Activated naive CD8-positive, alpha-beta T cell (primary cell): ENCODE data around the gene POLH.
A peak's percentile ranks its signal among the peaks of the same experiment; 100 is the strongest.
"Not testable (repeated sequence)": the region's sequence is repeated elsewhere in the genome, so short reads cannot be mapped to it uniquely, and the experiment has no call there.

Experiments used
- H3K27ac Mint-ChIP-seq: one replicate; pipeline ENCODE4 v1.8.0; 2021; ENCODE audit warnings: mixed read lengths
- H3K27me3 Mint-ChIP-seq: one replicate; pipeline ENCODE4 v1.8.0; 2021; ENCODE audit warnings: mixed read lengths
- H3K36me3 Mint-ChIP-seq: one replicate; pipeline ENCODE4 v1.8.0; 2021; ENCODE audit warnings: mixed read lengths
- H3K4me1 Mint-ChIP-seq: one replicate; pipeline ENCODE4 v1.8.0; 2021; ENCODE audit warnings: low read depth, mixed read lengths
- H3K4me3 Mint-ChIP-seq: one replicate; pipeline ENCODE4 v1.8.0; 2021; ENCODE audit warnings: mild to moderate bottlenecking, mixed read lengths
- H3K9me3 Mint-ChIP-seq: one replicate; pipeline ENCODE4 v1.8.0; 2021; ENCODE audit warnings: low read depth, mixed read lengths

The POLH gene

GRCh38 chr6:43621078-43621835 lies 45.3 kb downstream of the POLH start:
- Mint-ChIP-seq H3K9me3 (no peaks in the 10 kb centered on the region), H3K4me1 (no peaks in the 10 kb centered on the region), H3K27me3 (no peaks in the 10 kb centered on the region), H3K36me3 (peaks cover 2% of the 10 kb centered on the region), H3K27ac (no peak overlapping the region), H3K4me3 (no peak overlapping the region)

- Mint-ChIP-seq H3K27me3 (no peaks in the 10 kb centered on the region), H3K36me3 (peaks cover 2% of the 10 kb centered on the region), H3K4me3 (no peak overlapping the region), H3K27ac (no peak overlapping the region), H3K4me1 (peaks cover 5% of the 10 kb centered on the region), H3K9me3 (no peaks in the 10 kb centered on the region)
These were observed 45.8 kb downstream of the POLH start for GRCh38 chr6:43621836-43622180.

- H3K27ac Mint-ChIP-seq, result no peak overlapping the region
- peaks cover 13% of the 10 kb centered on the region for H3K4me1 Mint-ChIP-seq
- H3K36me3 Mint-ChIP-seq, result peaks cover 2% of the 10 kb centered on the region
- no peaks in the 10 kb centered on the region for H3K9me3 Mint-ChIP-seq
- no peaks in the 10 kb centered on the region for H3K27me3 Mint-ChIP-seq
- no peak overlapping the region for H3K4me3 Mint-ChIP-seq
These were observed 46.6 kb downstream of the POLH start for GRCh38 chr6:43622541-43622940.

DNA sequence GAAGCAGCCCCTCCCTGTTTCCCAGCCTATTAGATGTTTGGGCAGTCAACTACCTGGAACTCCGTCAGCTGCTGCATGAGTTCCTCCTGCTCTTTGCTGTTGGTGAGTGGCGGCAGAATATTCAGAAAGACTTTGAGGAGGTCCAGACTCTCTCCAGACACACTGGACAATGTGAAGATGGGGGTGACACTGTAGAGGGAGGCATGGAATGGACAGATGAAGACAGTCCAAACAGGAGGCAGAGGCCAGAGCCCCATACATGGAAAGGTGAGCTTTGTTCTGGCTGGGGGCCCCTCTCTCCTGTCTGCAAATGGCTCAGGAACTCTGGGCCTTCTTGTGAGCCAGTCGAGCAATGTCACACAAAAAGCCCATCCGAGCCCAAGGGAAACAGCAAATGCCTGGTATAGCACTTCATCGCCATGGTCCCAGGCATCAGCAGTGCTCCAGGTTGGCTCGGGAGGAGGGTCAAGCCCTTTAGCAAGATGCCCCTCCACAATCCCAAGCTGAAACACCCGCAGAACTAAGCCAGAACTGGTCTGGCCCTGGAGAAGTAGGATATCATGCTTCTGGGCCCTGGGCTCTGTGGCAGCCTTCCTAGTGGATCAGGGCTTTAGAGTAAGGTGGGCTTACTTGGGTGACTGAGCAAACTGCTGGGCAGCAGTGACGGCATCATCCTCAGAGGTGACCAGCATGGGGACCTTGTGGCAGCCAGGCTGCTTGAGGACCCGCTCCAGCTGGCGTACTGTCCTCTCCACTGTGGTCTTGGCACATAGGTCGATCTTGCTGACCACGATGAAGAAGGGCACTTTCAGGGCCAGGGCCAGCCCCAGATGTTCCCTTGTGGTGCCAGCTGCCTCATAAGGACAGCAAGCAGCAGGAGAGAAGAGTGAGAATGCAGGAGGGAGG lies 48.1 kb downstream of the POLH start:
- H3K27me3 Mint-ChIP-seq, result no peaks in the 10 kb centered on the region
- no peak overlapping the region for H3K27ac Mint-ChIP-seq
- peaks cover 21% of the 10 kb centered on the region for H3K4me1 Mint-ChIP-seq
- H3K4me3 Mint-ChIP-seq, result no peak overlapping the region
- H3K36me3 Mint-ChIP-seq, result peaks cover 2% of the 10 kb centered on the region
- H3K9me3 Mint-ChIP-seq, result no peaks in the 10 kb centered on the region

- H3K4me1 Mint-ChIP-seq, result peaks cover 24% of the 10 kb centered on the region
These were observed 48.9 kb downstream of the POLH start for GRCh38 chr6:43624786-43625288.

GRCh38 chr6:43625393-43625992 lies 49.5 kb downstream of the POLH start:
- no peak overlapping the region for H3K4me3 Mint-ChIP-seq

More at GRCh38 chr6:43624786-43625288, 48.9 kb downstream of the POLH start:
- Mint-ChIP-seq H3K4me3 (no peak overlapping the region), H3K27ac (no peak overlapping the region), H3K9me3 (no peaks in the 10 kb centered on the region), H3K27me3 (no peaks in the 10 kb centered on the region), H3K36me3 (peaks cover 2% of the 10 kb centered on the region)

GRCh38 chr6:43627008-43627825 lies 51.2 kb downstream of the POLH start:
- no peaks in the 10 kb centered on the region for H3K27me3 Mint-ChIP-seq
- H3K9me3 Mint-ChIP-seq, result no peaks in the 10 kb centered on the region
- peak overlapping the region; percentile 75 for H3K27ac Mint-ChIP-seq
- H3K36me3 Mint-ChIP-seq, result peaks cover under 1% of the 10 kb centered on the region
- H3K4me3 Mint-ChIP-seq, result peak overlapping the region; percentile 69
- peaks cover 30% of the 10 kb centered on the region for H3K4me1 Mint-ChIP-seq

More at GRCh38 chr6:43625393-43625992, 49.5 kb downstream of the POLH start:
- no peaks in the 10 kb centered on the region for H3K27me3 Mint-ChIP-seq
- peaks cover 29% of the 10 kb centered on the region for H3K4me1 Mint-ChIP-seq
- H3K27ac Mint-ChIP-seq, result no peak overlapping the region
- peaks cover 2% of the 10 kb centered on the region for H3K36me3 Mint-ChIP-seq
- H3K9me3 Mint-ChIP-seq, result no peaks in the 10 kb centered on the region

DNA sequence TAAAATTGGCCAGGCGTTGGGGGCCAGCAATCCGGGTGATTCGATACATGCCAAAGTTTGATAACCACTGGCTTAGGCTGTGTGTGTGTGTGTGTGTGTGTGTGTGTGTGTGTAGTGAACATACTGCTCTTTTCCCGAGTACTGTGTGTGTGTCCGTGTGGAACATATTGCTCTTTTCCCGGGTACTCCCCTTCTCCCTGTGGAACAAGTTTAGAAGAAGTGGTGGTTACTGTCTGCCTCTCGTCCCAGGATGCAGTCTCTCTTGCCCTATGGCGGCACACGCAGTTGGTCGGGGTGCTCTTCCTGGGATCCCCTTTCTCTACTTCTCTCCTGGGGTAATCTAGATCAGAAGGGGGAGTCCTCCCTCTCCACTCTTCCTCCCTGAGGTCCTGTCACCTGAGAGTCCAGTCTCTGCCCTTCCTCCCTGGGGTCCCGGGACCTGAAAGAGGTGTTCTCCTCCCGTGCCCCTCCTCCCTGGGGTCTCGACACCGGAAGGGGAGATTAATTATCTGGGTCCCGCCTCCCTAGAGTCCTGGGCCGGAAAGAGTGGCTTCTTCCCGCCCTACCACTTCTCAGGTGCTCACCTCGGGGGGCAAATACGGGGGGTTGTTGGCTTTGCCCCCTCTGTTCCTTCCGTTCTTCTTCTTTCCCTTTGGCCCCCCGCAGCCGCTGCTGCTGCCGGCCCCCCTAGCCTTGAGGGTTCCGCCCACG lies 52.6 kb downstream of the POLH start:
- no peaks in the 10 kb centered on the region for H3K9me3 Mint-ChIP-seq
- peak overlapping the region; percentile 98 for H3K4me3 Mint-ChIP-seq
- H3K4me1 Mint-ChIP-seq, result peaks cover 30% of the 10 kb centered on the region

DNA sequence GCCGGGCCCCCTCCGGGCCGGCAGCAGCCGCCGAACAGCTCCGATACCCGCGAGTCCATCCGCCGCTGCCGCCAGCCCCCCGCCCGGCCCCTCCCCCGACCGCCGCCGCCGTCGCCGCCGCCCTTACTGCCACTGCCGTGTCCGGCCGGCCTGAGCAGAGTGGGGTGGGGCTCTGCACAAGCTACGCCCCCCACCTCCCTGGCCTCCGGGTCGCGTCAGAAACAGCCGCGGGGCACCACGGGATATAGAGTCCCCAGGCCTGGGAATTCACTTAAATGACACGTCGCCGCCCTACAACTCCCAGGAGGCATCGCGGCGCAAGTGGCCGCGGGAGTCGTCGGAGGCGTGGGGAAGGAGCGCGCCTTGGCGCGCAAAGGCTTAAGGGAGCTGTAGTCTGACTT lies 53.1 kb downstream of the POLH start, which contains the start of gene GTPBP2:
TSS of gene GTPBP2 (minus strand) at position 161 of the 401 bp plus-strand sequence. CDS start at position 59, 102 bp downstream.
- H3K4me3 Mint-ChIP-seq, result peak within 1 kb of the TSS; percentile 98
- H3K27me3 Mint-ChIP-seq, result no peaks in the 10 kb centered on the region
- H3K36me3 Mint-ChIP-seq, result peaks cover 3% of the 10 kb centered on the region
- peak within 1 kb of the TSS; percentile 97 for H3K27ac Mint-ChIP-seq
- peaks cover 34% of the 10 kb centered on the region for H3K4me1 Mint-ChIP-seq
- H3K9me3 Mint-ChIP-seq, result no peaks in the 10 kb centered on the region

More for the DNA sequence above, 52.6 kb downstream of the POLH start:
- no peaks in the 10 kb centered on the region for H3K27me3 Mint-ChIP-seq
- H3K36me3 Mint-ChIP-seq, result no peaks in the 10 kb centered on the region
- peak overlapping the region; percentile 91 for H3K27ac Mint-ChIP-seq

- Mint-ChIP-seq H3K27me3 (no peaks in the 10 kb centered on the region), H3K4me1 (peaks cover 35% of the 10 kb centered on the region), H3K36me3 (peaks cover 3% of the 10 kb centered on the region), H3K9me3 (no peaks in the 10 kb centered on the region), H3K27ac (peak overlapping the region; percentile 97), H3K4me3 (peak overlapping the region; percentile 98)
These were observed 53.7 kb downstream of the POLH start for GRCh38 chr6:43629505-43630300.

DNA sequence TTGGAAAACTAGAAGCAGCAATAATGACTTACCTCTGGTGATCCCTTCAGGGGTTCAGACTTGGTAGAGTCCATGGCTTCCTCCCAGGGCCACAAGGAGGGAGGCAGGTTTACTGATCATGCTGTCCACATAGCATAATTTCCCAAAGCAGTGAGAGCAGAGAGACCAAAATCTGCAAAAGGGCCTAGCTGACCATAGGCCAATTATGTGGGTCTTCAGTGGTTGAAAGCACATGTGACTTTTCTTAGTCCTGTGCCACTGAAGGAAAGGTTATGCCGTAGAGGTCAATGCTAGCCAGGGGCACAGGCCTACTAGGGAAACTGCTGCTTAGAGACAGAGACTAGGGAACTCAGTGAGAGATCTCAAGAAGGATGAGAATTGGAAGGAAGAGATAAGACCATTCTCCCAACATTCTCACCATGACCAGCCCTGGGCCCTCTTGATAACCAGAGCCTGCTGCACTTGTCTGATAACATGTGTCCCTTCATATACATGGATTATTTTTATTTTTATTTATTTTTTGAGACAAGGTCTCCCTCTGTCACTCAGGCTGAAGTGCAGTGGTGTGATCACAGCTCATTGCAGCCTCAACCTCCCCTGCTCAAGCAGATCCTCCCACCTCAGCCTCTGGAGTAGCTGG lies 55.1 kb downstream of the POLH start:
- Mint-ChIP-seq H3K27ac (peak overlapping the region; percentile 78), H3K36me3 (peaks cover 3% of the 10 kb centered on the region), H3K27me3 (no peaks in the 10 kb centered on the region), H3K4me3 (peak overlapping the region; percentile 70), H3K4me1 (peaks cover 47% of the 10 kb centered on the region), H3K9me3 (no peaks in the 10 kb centered on the region)

GRCh38 chr6:43633002-43633401 lies 57.0 kb downstream of the POLH start:
- H3K4me3 Mint-ChIP-seq, H3K36me3 Mint-ChIP-seq, H3K9me3 Mint-ChIP-seq, H3K27ac Mint-ChIP-seq, H3K27me3 Mint-ChIP-seq: not testable (repeated sequence)
- peaks cover 40% of the 10 kb centered on the region for H3K4me1 Mint-ChIP-seq
